ENCODE data around the gene CD74.
"Not testable (repeated sequence)": the region's sequence is repeated elsewhere in the genome, so short reads cannot be mapped to it uniquely, and the experiment has no call there.

The CD74 gene

DNA sequence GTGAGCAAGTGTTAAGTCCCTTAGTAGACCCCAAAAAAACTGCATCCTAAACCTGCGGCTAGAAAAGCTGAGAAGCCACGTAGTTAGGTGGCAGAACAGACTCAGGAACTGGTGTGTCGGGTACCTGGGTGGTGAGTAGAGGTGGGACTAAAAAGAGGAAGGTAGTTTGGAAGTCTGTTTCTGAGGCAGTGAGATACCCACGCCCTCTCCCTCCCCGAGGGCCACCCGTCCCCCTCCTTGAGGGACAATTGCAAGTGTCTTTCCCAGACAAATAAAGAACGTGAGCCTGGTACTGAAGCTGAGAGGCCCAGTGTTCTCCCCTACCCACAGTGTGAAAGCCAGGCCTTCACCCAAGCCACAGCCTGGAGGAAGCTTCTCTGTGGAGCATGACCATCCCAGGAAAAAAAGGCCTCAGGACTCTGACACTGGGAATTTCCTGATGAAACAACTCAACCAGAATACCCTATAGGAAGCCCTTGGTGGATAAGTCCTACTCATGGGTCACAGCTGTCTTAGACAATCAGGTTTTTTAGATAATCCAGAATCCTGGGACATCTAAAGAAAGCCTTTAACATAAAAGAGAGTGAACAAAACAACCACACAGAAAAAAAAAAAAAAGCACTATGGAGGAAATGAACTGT is 7.0 kb upstream of the CD74 start:
- peak overlapping the region; percentile 30; the same call in 1 of the 2 replicates for H3K9ac ChIP-seq (ENCODE audit: low read length)
- peak overlapping the region; percentile 78 for H3K4me2 ChIP-seq (ENCODE audit: low read length)
- no peak for TF ChIP-seq EZH2phosphoT487 (IDR thresholded peaks at IDR 0.05; ENCODE audit: low read depth)
- TF ChIP-seq, protein P1, sequence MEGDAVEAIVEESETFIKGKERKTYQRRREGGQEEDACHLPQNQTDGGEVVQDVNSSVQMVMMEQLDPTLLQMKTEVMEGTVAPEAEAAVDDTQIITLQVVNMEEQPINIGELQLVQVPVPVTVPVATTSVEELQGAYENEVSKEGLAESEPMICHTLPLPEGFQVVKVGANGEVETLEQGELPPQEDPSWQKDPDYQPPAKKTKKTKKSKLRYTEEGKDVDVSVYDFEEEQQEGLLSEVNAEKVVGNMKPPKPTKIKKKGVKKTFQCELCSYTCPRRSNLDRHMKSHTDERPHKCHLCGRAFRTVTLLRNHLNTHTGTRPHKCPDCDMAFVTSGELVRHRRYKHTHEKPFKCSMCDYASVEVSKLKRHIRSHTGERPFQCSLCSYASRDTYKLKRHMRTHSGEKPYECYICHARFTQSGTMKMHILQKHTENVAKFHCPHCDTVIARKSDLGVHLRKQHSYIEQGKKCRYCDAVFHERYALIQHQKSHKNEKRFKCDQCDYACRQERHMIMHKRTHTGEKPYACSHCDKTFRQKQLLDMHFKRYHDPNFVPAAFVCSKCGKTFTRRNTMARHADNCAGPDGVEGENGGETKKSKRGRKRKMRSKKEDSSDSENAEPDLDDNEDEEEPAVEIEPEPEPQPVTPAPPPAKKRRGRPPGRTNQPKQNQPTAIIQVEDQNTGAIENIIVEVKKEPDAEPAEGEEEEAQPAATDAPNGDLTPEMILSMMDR (IDR thresholded peaks at IDR 0.05; ENCODE audit: low read depth, low read length) = no peak
- peak overlapping the region; percentile 58 for H2AFZ ChIP-seq (ENCODE audit: low read depth, low read length)
- no peaks in the 10 kb centered on the region for H4K20me1 ChIP-seq (ENCODE audit: insufficient read depth, low read length)
- peak overlapping the region; percentile 58 for H3K4me3 ChIP-seq (ENCODE audit: low read length)
- H3K36me3 ChIP-seq (replicated peaks; ENCODE audit: low read depth, low read length) = no peaks in the 10 kb centered on the region
- peak overlapping the region; percentile 40 for H3K27ac ChIP-seq (ENCODE audit: low read length)
- peaks cover 34% of the 10 kb centered on the region for H3K4me1 ChIP-seq (ENCODE audit: low read length)
- H3K27me3 ChIP-seq (ENCODE audit: low read depth, low read length) = no peaks in the 10 kb centered on the region
- H3K9me3 ChIP-seq (ENCODE audit: insufficient read depth, low read length) = no peaks in the 10 kb centered on the region
- H3K79me2 ChIP-seq (ENCODE audit: low read length) = peaks cover 5% of the 10 kb centered on the region

DNA sequence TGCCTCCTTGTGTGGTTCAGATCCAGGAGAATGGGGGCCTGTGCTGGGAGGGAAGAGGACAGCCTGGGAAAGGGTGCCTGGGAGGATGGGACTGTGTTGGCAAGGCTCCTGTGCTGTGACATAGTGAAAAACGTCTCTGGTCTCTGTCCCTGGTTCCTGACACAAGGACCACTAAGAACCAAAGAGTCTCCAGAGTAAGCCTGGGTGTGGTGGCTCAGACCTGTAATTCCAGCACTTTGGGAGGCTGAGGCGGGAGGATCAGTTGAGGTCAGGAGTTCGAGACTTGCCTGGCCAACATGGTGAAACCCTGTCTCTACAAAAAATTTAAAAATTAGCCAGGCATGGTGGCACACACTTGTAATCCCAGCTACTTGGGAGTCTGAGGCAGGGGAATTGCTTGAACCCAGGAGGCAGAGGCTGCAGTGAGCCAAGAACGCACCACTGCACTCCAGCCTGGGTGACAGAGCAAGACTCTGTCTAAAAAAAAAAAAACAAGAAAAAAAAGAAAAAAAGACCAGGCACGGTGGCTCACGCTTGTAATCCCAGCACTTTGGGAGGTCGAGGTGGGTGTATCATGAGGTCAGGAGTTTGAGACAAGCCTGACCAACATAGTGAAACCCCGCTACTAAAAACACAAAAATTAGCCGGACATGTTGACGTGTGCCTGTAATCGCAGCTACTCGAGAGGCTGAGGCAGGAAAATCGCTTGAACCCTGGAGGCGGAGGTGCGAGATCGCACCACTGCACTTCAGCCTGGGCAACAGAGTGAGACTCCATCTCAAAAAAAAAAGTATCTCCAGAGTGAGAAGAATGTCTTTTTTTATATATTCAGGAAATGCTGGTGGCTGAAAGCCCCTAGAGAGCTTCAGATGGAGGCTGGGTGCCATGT is 1.4 kb upstream of the CD74 start:
- peaks cover 30% of the 10 kb centered on the region for H4K20me1 ChIP-seq (ENCODE audit: insufficient read depth, low read length)
- not testable (repeated sequence) for H2AFZ ChIP-seq (ENCODE audit: low read depth, low read length); H3K27me3 ChIP-seq (ENCODE audit: low read depth, low read length); H3K9me3 ChIP-seq (ENCODE audit: insufficient read depth, low read length)
- peak overlapping the region; percentile 100 for H3K27ac ChIP-seq (ENCODE audit: low read length)
- H3K4me1 ChIP-seq (ENCODE audit: low read length) = peaks cover 37% of the 10 kb centered on the region
- H3K79me2 ChIP-seq (ENCODE audit: low read length) = peaks cover 44% of the 10 kb centered on the region
- H3K36me3 ChIP-seq (replicated peaks; ENCODE audit: low read depth, low read length) = peaks cover 30% of the 10 kb centered on the region
- H3K4me2 ChIP-seq (ENCODE audit: low read length) = peak overlapping the region; percentile 81
- H3K4me3 ChIP-seq (ENCODE audit: low read length) = peak overlapping the region; percentile 61; the same call in 1 of the 2 replicates
- peak overlapping the region; percentile 95 for H3K9ac ChIP-seq (ENCODE audit: low read length)

DNA sequence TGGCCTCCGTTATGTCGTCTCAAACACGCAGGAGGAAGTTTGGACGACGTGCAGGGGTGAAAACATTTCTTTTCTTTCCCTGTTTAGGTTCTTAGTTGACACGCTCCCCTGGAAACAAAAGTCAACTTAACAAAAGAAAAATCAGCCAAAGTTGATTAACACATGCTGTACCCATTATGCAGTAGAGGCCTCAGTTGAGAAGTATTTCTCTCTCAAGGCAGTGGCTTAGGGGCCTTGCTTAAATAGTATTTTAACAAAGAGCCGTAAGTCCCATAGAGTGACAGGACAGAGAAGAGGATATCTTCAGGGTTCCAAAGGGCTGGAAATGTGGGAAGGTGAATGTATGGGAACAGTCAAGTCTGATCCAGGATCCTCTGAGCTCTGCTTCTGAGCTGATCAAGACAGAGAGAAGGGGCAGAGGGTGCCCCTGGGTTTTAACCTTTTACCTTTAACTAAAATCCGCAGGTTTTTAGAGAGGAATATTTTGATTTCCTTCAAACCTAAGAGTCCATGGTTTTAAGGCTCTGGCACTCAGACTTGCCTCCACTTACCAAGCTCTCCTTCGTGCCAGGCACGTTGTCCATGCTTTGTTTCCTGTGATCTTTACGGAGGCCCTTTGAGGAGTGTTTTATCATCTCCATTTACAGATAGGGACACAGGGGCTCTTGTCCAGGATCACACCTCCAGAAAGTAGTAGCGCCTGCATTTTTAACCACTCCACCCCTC is 629 bp upstream of the CD74 start:
- H3K27ac ChIP-seq (ENCODE audit: low read length) = peak overlapping the region; percentile 100
- peak overlapping the region; percentile 81 for H3K4me2 ChIP-seq (ENCODE audit: low read length)

DNA sequence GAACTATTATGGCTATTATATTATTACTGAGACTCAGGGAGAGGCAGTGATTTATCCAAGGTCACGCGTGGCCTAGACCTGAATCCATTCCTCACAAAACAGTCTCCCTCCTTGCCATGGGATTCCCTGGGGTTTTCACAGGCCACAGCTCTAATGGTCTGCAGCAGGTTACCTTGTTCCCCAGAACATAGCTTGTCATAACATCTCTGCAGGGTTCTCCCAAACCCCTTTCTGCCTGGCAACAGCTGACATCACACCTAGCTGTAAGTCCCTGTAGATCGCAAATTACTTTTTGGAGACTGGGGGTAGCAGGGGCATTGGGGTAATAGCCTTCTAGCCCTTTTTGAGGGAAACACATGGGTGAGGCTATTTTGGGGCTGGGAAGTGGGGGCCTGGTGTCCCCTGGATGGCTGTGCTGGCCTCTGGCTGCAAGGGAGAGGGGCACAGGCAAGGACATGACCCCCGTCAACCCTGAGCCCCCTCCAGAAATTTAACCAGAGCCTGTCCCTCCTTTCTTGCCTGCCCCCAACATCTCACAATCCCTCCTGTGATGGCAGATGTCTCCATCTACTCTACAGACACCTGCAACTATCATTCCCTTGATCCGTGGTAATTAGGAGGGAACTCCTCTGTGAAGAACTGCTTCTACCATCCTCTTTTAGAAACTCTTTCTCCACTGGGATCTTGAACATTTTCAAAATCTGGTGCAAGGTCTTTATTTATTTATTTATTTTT is 1.3 kb downstream of the CD74 start:
- peaks cover 71% of the 10 kb centered on the region for H3K79me2 ChIP-seq (ENCODE audit: low read length)
- TF ChIP-seq EZH2phosphoT487 (IDR thresholded peaks at IDR 0.05; ENCODE audit: low read depth) = no peak
- TF ChIP-seq, protein P1 (IDR thresholded peaks at IDR 0.05; ENCODE audit: low read depth, low read length) = no peak
- H3K27me3 ChIP-seq (ENCODE audit: low read depth, low read length) = no peaks in the 10 kb centered on the region
- H3K36me3 ChIP-seq (replicated peaks; ENCODE audit: low read depth, low read length) = peaks cover 52% of the 10 kb centered on the region
- no peaks in the 10 kb centered on the region for H3K9me3 ChIP-seq (ENCODE audit: insufficient read depth, low read length)
- peaks cover 51% of the 10 kb centered on the region for H3K4me1 ChIP-seq (ENCODE audit: low read length)
- peak overlapping the region; percentile 100 for H3K4me3 ChIP-seq (ENCODE audit: low read length)
- no peak overlapping the region for H2AFZ ChIP-seq (ENCODE audit: low read depth, low read length)
- peak overlapping the region; percentile 100 for H3K27ac ChIP-seq (ENCODE audit: low read length)
- H3K4me2 ChIP-seq (ENCODE audit: low read length) = peak overlapping the region; percentile 100
- H4K20me1 ChIP-seq (ENCODE audit: insufficient read depth, low read length) = peaks cover 57% of the 10 kb centered on the region
- H3K9ac ChIP-seq (ENCODE audit: low read length) = peak overlapping the region; percentile 100

More for the DNA sequence above, 629 bp upstream of the CD74 start:
- peaks cover 39% of the 10 kb centered on the region for H3K4me1 ChIP-seq (ENCODE audit: low read length)
- H3K27me3 ChIP-seq (ENCODE audit: low read depth, low read length) = no peaks in the 10 kb centered on the region
- peaks cover 38% of the 10 kb centered on the region for H4K20me1 ChIP-seq (ENCODE audit: insufficient read depth, low read length)
- peaks cover 35% of the 10 kb centered on the region for H3K36me3 ChIP-seq (replicated peaks; ENCODE audit: low read depth, low read length)
- H3K4me3 ChIP-seq (ENCODE audit: low read length) = peak overlapping the region; percentile 61
- TF ChIP-seq, protein P1 (IDR thresholded peaks at IDR 0.05; ENCODE audit: low read depth, low read length) = no peak
- TF ChIP-seq EZH2phosphoT487 (IDR thresholded peaks at IDR 0.05; ENCODE audit: low read depth) = no peak
- peak overlapping the region; percentile 95 for H3K9ac ChIP-seq (ENCODE audit: low read length)
- no peak overlapping the region for H2AFZ ChIP-seq (ENCODE audit: low read depth, low read length)
- peaks cover 52% of the 10 kb centered on the region for H3K79me2 ChIP-seq (ENCODE audit: low read length)
- H3K9me3 ChIP-seq (ENCODE audit: insufficient read depth, low read length) = no peaks in the 10 kb centered on the region

Measured in OCI-LY3 (cell line).